A673 (cell line): Measurements from ENCODE around the gene KIAA1549.

ENCODE experiments used
- EZH2 ChIP-seq: fragments of 200-600 bp; sonication (generic); IDR thresholded peaks from 2 replicates; pipeline ENCODE4 v1.6.1; 2017; ENCODE audit warnings: borderline replicate concordance, low read depth, mild to moderate bottlenecking, mixed read lengths, antibody characterized with exemption, low read length; ENCODE audit not compliant: poor library complexity, severe bottlenecking
- TF ChIP-seq, protein P1 (sequence below): fragments of 300-800, 200-600 bp; sonication (generic); conservative IDR thresholded peaks from 2 replicates; pipeline ENCODE4 v1.5.1; 2017; ENCODE audit warnings: low read depth, mild to moderate bottlenecking, antibody characterized with exemption, low read length, moderate library complexity, mixed read lengths

DNA sequence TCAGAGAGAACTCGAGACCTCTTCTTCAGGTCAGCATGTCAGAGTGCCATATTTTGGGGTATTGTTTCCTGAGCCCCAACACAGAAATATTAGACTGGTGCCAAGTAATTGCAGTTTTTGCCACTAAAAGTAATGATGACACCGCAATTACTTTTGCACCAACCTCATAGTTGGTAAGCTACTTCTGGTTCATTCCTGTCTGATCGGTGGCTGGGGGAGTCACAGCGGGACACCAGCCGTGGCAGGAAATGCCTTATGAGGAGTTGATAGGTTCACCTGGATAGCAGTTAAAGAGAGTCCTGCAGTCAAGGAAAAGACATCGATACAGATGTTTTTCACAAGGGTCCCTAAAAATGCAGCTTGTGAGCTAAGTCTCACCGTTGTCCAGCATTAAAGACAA, 159.3 kb downstream of the KIAA1549 start:
- TF ChIP-seq, protein P1, sequence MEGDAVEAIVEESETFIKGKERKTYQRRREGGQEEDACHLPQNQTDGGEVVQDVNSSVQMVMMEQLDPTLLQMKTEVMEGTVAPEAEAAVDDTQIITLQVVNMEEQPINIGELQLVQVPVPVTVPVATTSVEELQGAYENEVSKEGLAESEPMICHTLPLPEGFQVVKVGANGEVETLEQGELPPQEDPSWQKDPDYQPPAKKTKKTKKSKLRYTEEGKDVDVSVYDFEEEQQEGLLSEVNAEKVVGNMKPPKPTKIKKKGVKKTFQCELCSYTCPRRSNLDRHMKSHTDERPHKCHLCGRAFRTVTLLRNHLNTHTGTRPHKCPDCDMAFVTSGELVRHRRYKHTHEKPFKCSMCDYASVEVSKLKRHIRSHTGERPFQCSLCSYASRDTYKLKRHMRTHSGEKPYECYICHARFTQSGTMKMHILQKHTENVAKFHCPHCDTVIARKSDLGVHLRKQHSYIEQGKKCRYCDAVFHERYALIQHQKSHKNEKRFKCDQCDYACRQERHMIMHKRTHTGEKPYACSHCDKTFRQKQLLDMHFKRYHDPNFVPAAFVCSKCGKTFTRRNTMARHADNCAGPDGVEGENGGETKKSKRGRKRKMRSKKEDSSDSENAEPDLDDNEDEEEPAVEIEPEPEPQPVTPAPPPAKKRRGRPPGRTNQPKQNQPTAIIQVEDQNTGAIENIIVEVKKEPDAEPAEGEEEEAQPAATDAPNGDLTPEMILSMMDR = no peak
- no peak for TF ChIP-seq EZH2
